HCT116 (cell line): ENCODE data around the gene SLC47A1. TPM values are rescaled to one million over a fixed set of nuclear protein-coding genes. Genes with fewer than 3 reads are reported as not detected.
"Not testable (repeated sequence)": the region's sequence is repeated elsewhere in the genome, so short reads cannot be mapped to it uniquely, and the experiment has no call there.

Experiments used
- ATAC-seq: fragments of 200-7000 bp; cut with Tn5 transposase; 2 replicates; pipeline ENCODE4 v1.9.1; 2020; ENCODE audit warnings: mild to moderate bottlenecking, moderate library complexity
- BruUV-seq: library from RNA; stranded (reverse); fragments of 400-500 nt; replicated peaks from 2 replicates; lab custom pipeline; 2021; lab: Mats Ljungman, UMichigan
- CTCF ChIA-PET: fragments of 300-600 bp; sonication (Branson Sonifier 250); formaldehyde crosslinking; loops from one replicate; lab custom pipeline; 2021; ENCODE audit warnings: antibody characterized with exemption; lab: Charles Lee
- POLR2A ChIA-PET: fragments of 300-600, 350-600 bp; sonication (Branson Sonifier 250); formaldehyde crosslinking; loops from one replicate; lab custom pipeline; 2021; ENCODE audit warnings: antibody characterized with exemption; lab: Charles Lee
- RAD21 ChIA-PET, 2 experiments: fragments of 300-600 bp; sonication (Branson Sonifier 250); formaldehyde crosslinking; loops; one replicate each; lab custom pipeline; 2023; ENCODE audit warnings: low total read pairs in 2 of 2; ENCODE audit not compliant: uncharacterized antibody in 2 of 2, unreplicated experiment in 2 of 2, low non-redundant PET in 1 of 2; lab: Charles Lee
- DNase-seq: peaks from one replicate; pipeline ENCODE4 v3.0.0-alpha.2; 2010; ENCODE audit warnings: low read depth, low spot score
- H2AFZ ChIP-seq: fragments of 200-600 bp; shearing (Covaris generic), sonication (generic); 2 replicates; pipeline ENCODE4 v1.6.1; 2017; ENCODE audit warnings: low read depth, mixed run types, mixed read lengths, antibody characterized with exemption, low read length; ENCODE audit not compliant: poor library complexity, severe bottlenecking
- H3K27ac ChIP-seq: 2 replicates; pipeline ENCODE4 v1.5.1; 2012; ENCODE audit warnings: low read depth, low read length
- H3K27me3 ChIP-seq: fragments of 200-600 bp; sonication (generic); 2 replicates; pipeline ENCODE4 v1.6.1; 2016; ENCODE audit warnings: mixed run types, low read length, mixed read lengths; ENCODE audit not compliant: insufficient read depth
- H3K36me3 ChIP-seq, 2 experiments: fragments of 200-500 bp in 1 of 2; fragments of 200-600 bp in 1 of 2; sonication (Bioruptor generic) in 1 of 2; sonication (generic) in 1 of 2; 2 replicates each; pipeline versions ENCODE4 v1.5.1 to v1.6.1; 2014 to 2016; ENCODE audit warnings: low read length in 2 of 2, inconsistent platforms in 1 of 2, mixed read lengths in 1 of 2, mixed run types in 1 of 2; ENCODE audit not compliant: insufficient read depth in 2 of 2, control insufficient read depth in 1 of 2
- H3K4me1 ChIP-seq, 2 experiments: fragments of 200-600 bp in 1 of 2; sonication (generic) in 1 of 2; 2 replicates each; pipeline versions ENCODE4 v1.5.1 to v1.6.1; 2012 to 2017; ENCODE audit warnings: low read length in 2 of 2, inconsistent platforms in 1 of 2, mild to moderate bottlenecking in 1 of 2, mixed read lengths in 1 of 2, mixed run types in 1 of 2, moderate library complexity in 1 of 2; ENCODE audit not compliant: insufficient read depth in 2 of 2, control insufficient read depth in 1 of 2
- H3K4me2 ChIP-seq: fragments of 200-600 bp; sonication (generic); 2 replicates; pipeline ENCODE4 v1.6.1; 2017; ENCODE audit warnings: mixed run types, low read length, mixed read lengths
- H3K4me3 ChIP-seq, 2 experiments: fragments of 200-600 bp in 1 of 2; sonication (generic) in 1 of 2; replicated peaks in 1 of 2; 2 replicates each; pipeline ENCODE4 v1.5.1; 2011 to 2016; ENCODE audit warnings: low read length in 2 of 2, control low read depth in 1 of 2, low read depth in 1 of 2, mild to moderate bottlenecking in 1 of 2, mixed read lengths in 1 of 2, mixed run types in 1 of 2
- H3K79me2 ChIP-seq: fragments of 200-600 bp; sonication (generic); 2 replicates; pipeline ENCODE4 v1.6.1; 2017; ENCODE audit warnings: mild to moderate bottlenecking, mixed run types, low read length, moderate library complexity, mixed read lengths; ENCODE audit not compliant: insufficient read depth
- H3K9ac ChIP-seq: fragments of 200-600 bp; sonication (generic); 2 replicates; pipeline ENCODE4 v1.6.1; 2016; ENCODE audit warnings: low read length, mixed read lengths
- H3K9me2 ChIP-seq: fragments of 200-600 bp; sonication (generic), shearing (Covaris generic); 2 replicates; pipeline ENCODE4 v1.6.1; 2017; ENCODE audit warnings: mixed run types, mild to moderate bottlenecking, moderate library complexity; ENCODE audit not compliant: insufficient read depth
- H3K9me3 ChIP-seq, 2 experiments: fragments of 200-500 bp in 1 of 2; fragments of 200-600 bp in 1 of 2; sonication (Bioruptor generic) in 1 of 2; sonication (generic) in 1 of 2; 2 replicates each; pipeline ENCODE4 v1.6.1; 2014 to 2017; ENCODE audit warnings: low read length in 2 of 2, mixed read lengths in 2 of 2, inconsistent platforms in 1 of 2, low read depth in 1 of 2, mild to moderate bottlenecking in 1 of 2, mixed run types in 1 of 2, moderate library complexity in 1 of 2; ENCODE audit not compliant: control insufficient read depth in 1 of 2, insufficient read depth in 1 of 2
- H4K20me1 ChIP-seq: fragments of 200-600 bp; sonication (generic), shearing (Covaris generic); 2 replicates; pipeline ENCODE4 v1.6.1; 2017; ENCODE audit warnings: mixed run types, mild to moderate bottlenecking, moderate library complexity; ENCODE audit not compliant: insufficient read depth
- CBX3 ChIP-seq: IDR thresholded peaks from 2 replicates; pipeline ENCODE4 v1.6.1; 2012; ENCODE audit warnings: low read depth
- CEBPB ChIP-seq: IDR thresholded peaks from 2 replicates; pipeline ENCODE4 v1.6.1; 2012; ENCODE audit warnings: low read depth
- ELF1 ChIP-seq: IDR thresholded peaks from 2 replicates; pipeline ENCODE4 v1.6.1; 2012; ENCODE audit warnings: low read depth, borderline replicate concordance
- EZH2 ChIP-seq: fragments of 200-600 bp; sonication (generic); IDR thresholded peaks from 2 replicates; pipeline ENCODE4 v1.6.1; 2017; ENCODE audit warnings: antibody characterized with exemption, mixed run types
- EZH2phosphoT487 ChIP-seq: fragments of 200-600 bp; IDR thresholded peaks from 2 replicates; pipeline ENCODE4 v1.6.1; 2018; ENCODE audit warnings: antibody characterized with exemption, borderline replicate concordance
- JUND ChIP-seq: IDR thresholded peaks from 2 replicates; pipeline ENCODE4 v1.6.1; 2012
- POLR2AphosphoS5 ChIP-seq: IDR thresholded peaks from 2 replicates; pipeline ENCODE4 v1.6.1; 2011; ENCODE audit warnings: mild to moderate bottlenecking, low read depth, low read length, moderate library complexity
- RAD21 ChIP-seq: IDR thresholded peaks from 2 replicates; pipeline ENCODE4 v1.6.1; 2012; ENCODE audit warnings: low read depth, mild to moderate bottlenecking
- SP1 ChIP-seq: IDR thresholded peaks from 2 replicates; pipeline ENCODE4 v1.6.1; 2012; ENCODE audit warnings: low read depth
- SRF ChIP-seq: IDR thresholded peaks from 2 replicates; pipeline ENCODE4 v1.6.1; 2012; ENCODE audit warnings: low read depth
- ZFX ChIP-seq: fragments of 450-650 bp; IDR thresholded peaks from 2 replicates; pipeline ENCODE4 v1.6.1; 2017
- intact Hi-C: fragments of 100-400 bp; cut with micrococcal nuclease; formaldehyde crosslinking; loops from 2 replicates; pipeline ENCODE4 v1.10.0; 2022
- total RNA-seq: library from RNA; stranded (reverse); gene quantifications from one replicate; pipeline ENCODE4 v1.2.1, GENCODE V29; 2021; ENCODE audit not compliant: unreplicated experiment
- TF ChIP-seq, protein P1 (sequence below): IDR thresholded peaks from 2 replicates; pipeline ENCODE4 v1.6.1; 2012
- TF ChIP-seq, protein P2 (sequence below): IDR thresholded peaks from 2 replicates; pipeline ENCODE4 v1.6.1; 2011; ENCODE audit warnings: mild to moderate bottlenecking, low read length, moderate library complexity; ENCODE audit not compliant: insufficient replicate concordance; ENCODE audit errors: extremely low read depth
- TF ChIP-seq, protein P3 (sequence below): IDR thresholded peaks from 2 replicates; pipeline ENCODE4 v1.6.1; 2012

The SLC47A1 gene
- total RNA-seq, 1 experiment from 2014 or later, result 0.17 TPM

DNA sequence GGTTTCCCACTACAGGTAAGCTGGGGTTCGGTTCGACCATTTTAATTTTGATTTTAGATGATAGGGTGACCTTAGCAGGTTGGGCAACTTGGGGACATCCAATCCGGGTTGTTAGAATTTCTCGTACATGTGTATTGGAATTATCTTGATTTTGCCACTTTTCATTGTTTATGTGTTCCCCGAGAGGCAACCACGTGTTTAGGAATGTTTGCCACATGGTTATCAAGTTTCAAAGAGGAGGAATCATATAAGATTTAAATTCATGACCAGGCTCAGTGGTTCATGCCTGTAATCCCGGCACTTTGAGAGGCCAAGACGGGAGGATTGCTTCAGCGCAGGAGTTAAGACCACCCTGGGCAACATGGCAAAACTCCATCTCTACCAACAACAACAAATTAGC, 10.0 kb upstream of the SLC47A1 start (continued):
- TF ChIP-seq EZH2phosphoT487, result no peak
- TF ChIP-seq, protein P1, sequence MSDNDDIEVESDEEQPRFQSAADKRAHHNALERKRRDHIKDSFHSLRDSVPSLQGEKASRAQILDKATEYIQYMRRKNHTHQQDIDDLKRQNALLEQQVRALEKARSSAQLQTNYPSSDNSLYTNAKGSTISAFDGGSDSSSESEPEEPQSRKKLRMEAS, result no peak

DNA sequence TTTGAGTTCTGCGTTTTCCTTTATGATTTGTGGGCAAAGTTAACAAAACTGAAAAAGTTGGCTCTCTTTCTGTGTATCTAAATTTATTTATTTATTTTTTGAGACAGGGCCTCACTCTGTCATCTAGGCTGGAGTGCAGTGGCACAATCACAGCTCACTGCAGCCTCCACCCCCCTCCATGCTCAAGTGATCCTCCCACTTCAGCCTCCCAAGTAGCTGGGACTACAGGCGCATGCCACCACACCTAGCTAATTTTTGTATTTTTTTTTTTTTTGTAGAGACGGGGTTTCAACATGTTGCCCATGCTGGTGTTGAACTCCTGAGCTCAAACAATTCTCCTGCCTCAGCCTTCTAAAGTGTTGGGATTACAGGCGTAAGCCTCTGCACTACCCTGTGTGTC, 6.7 kb upstream of the SLC47A1 start:
- intact Hi-C loops, DNase-seq, H3K4me2 ChIP-seq, H2AFZ ChIP-seq, H4K20me1 ChIP-seq, H3K4me3 ChIP-seq, POLR2A ChIA-PET, H3K36me3 ChIP-seq, H3K4me1 ChIP-seq, H3K27me3 ChIP-seq, H3K9ac ChIP-seq, BruUV-seq, CTCF ChIA-PET, H3K27ac ChIP-seq, H3K9me2 ChIP-seq, RAD21 ChIA-PET, H3K79me2 ChIP-seq, H3K9me3 ChIP-seq, ATAC-seq: not testable (repeated sequence)

DNA sequence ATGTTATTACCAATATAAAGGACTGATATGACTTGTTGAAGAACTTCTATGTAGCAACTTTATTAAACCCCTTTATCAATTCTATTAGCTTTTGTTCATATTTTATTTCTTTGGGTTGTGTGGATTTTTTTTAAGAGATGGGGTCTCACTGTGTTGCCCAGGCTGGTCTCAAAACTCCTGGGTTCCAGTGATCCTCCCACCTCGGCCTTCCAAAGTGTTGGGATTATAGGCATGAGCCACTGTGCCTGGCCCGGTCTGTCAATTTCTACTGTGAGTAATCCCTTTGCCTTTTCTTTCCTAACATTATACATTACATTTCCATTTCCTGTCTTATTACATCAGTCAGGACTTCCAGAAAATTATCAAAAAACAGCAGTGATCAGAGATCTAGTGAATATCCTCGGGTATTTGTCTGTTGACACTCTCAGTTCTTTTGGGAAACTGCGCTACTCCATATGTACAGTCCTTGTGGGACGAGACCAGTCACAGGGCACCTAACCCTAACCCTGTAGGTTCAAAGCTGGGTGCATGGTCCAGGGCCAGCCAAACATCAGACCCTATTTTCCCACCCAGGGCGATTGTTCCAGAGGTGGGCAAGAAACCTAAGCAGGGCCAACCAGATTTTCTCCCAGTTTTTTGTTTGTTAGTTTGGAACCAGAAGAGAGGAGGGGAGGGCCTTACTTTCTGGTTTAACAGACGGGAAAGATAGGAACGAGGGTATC, 1.7 kb upstream of the SLC47A1 start:
- no peak for DNase-seq
- ChIA-PET CTCF (no interaction called here), POLR2A (no interaction called here), RAD21 (no interaction called here)
- BruUV-seq, result no TSS peak
- Histone ChIP-seq H3K9me2 (no peaks in the 10 kb centered on the region), H3K9ac (no peak overlapping the region), H3K79me2 (no peaks in the 10 kb centered on the region), H4K20me1 (no peaks in the 10 kb centered on the region), H3K4me2 (no peak overlapping the region), H3K27me3 (no peaks in the 10 kb centered on the region), H3K27ac (no peak overlapping the region), H2AFZ (no peak overlapping the region), H3K36me3 (no peaks in the 10 kb centered on the region), H3K9me3 (no peaks in the 10 kb centered on the region), H3K4me1 (no peaks in the 10 kb centered on the region), H3K4me3 (no peak overlapping the region)
- no peak for ATAC-seq
- intact Hi-C loops, result no loop called here
- TF ChIP-seq SP1, result no peak
- no peak for TF ChIP-seq CBX3
- TF ChIP-seq ZFX, result no peak
- TF ChIP-seq, protein P2, sequence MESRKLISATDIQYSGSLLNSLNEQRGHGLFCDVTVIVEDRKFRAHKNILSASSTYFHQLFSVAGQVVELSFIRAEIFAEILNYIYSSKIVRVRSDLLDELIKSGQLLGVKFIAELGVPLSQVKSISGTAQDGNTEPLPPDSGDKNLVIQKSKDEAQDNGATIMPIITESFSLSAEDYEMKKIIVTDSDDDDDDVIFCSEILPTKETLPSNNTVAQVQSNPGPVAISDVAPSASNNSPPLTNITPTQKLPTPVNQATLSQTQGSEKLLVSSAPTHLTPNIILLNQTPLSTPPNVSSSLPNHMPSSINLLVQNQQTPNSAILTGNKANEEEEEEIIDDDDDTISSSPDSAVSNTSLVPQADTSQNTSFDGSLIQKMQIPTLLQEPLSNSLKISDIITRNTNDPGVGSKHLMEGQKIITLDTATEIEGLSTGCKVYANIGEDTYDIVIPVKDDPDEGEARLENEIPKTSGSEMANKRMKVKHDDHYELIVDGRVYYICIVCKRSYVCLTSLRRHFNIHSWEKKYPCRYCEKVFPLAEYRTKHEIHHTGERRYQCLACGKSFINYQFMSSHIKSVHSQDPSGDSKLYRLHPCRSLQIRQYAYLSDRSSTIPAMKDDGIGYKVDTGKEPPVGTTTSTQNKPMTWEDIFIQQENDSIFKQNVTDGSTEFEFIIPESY, result no peak
- TF ChIP-seq, protein P1, result no peak
- TF ChIP-seq JUND, result no peak
- no peak for TF ChIP-seq RAD21
- TF ChIP-seq CEBPB, result no peak
- no peak for TF ChIP-seq ELF1
- TF ChIP-seq, protein P3, sequence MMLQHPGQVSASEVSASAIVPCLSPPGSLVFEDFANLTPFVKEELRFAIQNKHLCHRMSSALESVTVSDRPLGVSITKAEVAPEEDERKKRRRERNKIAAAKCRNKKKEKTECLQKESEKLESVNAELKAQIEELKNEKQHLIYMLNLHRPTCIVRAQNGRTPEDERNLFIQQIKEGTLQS, result no peak
- TF ChIP-seq POLR2AphosphoS5, result no peak
- no peak for TF ChIP-seq EZH2
- TF ChIP-seq SRF, result no peak
